Keratinocyte (primary cell): ENCODE results near the gene LRIT3.
"Not testable (repeated sequence)": the region's sequence is repeated elsewhere in the genome, so short reads cannot be mapped to it uniquely, and the experiment has no call there.

Experiments
- EZH2 ChIP-seq: IDR thresholded peaks from one replicate; pipeline ENCODE4 v1.6.1; 2012; ENCODE audit warnings: inconsistent platforms, mild to moderate bottlenecking, low read length, moderate library complexity
- TF ChIP-seq, protein P1 (sequence below), 3 experiments: IDR thresholded peaks in 1 of 3; conservative IDR thresholded peaks in 1 of 3; optimal IDR thresholded peaks in 1 of 3; 2 replicates in 2 of 3; 3 replicates in 1 of 3; pipeline versions ENCODE3 to v1.5.1; 2011; ENCODE audit warnings: low read length in 3 of 3, mild to moderate bottlenecking in 3 of 3, moderate library complexity in 2 of 3, control low read depth in 1 of 3, inconsistent platforms in 1 of 3; ENCODE audit not compliant: insufficient read depth in 2 of 3; ENCODE audit errors: extremely low read depth in 1 of 3

DNA sequence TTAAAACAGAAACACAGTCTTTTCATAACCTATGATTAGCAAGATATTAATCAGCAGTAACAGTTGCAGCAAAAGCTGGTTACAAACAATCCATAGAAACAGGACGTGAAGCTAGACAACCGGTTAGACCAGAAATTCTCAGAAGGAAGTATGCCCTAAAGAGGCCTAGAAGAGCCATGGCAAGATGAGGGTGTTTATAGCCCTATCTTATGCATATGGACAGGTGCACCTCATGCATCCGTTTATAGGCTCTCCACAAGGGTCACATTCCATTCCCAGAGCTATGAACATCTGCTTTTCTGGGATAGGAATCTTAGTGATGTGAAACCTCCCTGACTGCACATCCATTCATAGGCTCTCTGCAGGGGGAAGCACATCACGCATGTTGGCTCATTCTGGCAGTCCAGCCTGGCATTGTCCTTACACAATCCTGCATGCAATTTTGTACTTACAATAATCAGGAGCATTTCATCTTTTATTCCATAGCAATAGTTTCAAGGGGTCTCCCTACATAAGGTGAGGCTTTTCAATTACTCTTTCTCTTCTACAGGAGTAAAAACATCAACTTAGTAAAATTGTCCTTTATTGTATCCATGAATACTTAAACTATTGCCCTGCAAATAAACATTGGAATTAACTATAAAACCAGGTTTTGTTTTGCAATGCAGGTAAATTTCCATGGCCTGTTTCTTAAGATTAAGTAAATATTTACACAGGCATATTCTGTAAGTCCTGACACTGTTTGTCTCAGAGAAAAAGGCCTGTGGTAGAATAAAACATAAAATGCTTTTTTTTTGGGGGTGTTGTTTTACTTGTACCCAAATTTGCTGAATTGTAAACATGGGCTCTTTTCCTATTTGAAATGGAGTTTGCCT lies 11.8 kb downstream of the LRIT3 start:
- TF ChIP-seq, protein P1, sequence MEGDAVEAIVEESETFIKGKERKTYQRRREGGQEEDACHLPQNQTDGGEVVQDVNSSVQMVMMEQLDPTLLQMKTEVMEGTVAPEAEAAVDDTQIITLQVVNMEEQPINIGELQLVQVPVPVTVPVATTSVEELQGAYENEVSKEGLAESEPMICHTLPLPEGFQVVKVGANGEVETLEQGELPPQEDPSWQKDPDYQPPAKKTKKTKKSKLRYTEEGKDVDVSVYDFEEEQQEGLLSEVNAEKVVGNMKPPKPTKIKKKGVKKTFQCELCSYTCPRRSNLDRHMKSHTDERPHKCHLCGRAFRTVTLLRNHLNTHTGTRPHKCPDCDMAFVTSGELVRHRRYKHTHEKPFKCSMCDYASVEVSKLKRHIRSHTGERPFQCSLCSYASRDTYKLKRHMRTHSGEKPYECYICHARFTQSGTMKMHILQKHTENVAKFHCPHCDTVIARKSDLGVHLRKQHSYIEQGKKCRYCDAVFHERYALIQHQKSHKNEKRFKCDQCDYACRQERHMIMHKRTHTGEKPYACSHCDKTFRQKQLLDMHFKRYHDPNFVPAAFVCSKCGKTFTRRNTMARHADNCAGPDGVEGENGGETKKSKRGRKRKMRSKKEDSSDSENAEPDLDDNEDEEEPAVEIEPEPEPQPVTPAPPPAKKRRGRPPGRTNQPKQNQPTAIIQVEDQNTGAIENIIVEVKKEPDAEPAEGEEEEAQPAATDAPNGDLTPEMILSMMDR (optimal IDR thresholded peaks at IDR 0.05 in 1 of 3, IDR thresholded peaks at IDR 0.05 in 1 of 3, conservative IDR thresholded peaks at IDR 0.05 in 1 of 3; ENCODE audit: extremely low read depth in 1 of 3, insufficient read depth in 2 of 3, low read length in 3 of 3) = not testable (repeated sequence)
- not testable (repeated sequence) for TF ChIP-seq EZH2
